HG02588 (cell line): ENCODE measurements around the gene ZGRF1.
"Not testable (repeated sequence)": the region's sequence is repeated elsewhere in the genome, so short reads cannot be mapped to it uniquely, and the experiment has no call there.

Source experiments
- ATAC-seq: cut with Tn5 transposase; IDR thresholded peaks from one replicate; pipeline ENCODE4 v1.9.1; 2021; ENCODE audit warnings: mild to moderate bottlenecking, moderate library complexity; ENCODE audit not compliant: unreplicated experiment

ZGRF1 gene

DNA sequence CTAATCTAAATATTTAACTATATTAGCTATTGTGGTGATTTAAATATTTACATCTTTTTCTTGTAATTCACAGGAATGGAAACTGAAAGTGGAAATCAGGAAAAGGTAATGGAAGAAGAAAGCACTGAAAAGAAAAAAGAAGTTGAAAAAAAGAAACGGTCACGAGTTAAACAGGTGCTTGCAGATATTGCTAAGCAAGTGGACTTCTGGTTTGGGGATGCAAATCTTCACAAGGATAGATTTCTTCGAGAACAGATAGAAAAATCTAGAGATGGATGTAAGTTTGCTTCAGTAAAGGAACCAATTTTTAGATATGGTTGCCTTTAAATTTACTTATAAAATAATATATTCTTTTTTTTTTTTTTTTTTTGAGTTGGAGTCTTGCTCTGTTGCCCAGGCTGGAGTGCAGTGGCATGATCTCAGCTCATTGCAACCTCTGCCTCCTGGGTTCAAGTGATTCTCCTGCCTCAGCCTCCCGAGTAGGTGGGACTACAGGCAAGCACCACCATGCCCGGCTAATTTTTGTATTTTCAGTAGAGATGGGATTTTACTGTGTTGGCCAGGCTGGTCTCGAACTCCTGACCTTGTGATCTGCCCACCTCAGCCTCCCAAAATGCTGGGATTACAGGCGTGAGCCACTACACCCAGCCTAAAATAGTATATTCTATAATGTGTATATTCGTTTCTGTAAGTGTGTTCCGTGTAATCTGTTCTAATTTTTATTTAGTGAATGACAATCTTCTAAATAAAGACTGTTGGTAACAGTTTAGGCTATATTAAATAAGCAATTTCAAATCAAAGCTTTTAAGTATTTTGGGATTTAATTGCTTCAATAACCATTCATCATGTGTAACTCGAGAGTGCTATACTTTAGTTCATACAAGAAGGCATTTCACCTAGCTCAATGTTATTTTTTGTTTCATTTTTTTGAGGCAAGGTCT, 8.2 kb upstream of the ZGRF1 start:
- not testable (repeated sequence) for ATAC-seq

DNA sequence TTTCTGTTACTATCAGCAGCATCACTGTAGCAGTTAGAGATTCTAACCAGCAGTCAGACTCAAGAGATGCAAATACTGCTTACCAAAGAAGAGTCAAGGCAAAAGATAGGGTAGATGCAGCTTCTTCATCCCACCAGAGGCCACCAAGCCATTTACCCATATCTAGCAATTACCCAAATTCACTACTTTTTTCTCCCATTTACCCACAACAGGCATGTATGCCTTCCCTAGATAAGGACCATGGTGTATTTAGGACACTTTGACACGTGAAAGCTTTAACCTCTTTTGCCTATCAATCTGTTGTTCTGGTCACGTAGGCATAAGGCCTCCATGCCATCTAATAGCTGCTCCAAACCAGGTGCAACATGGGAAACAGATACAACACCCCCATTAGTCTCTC, 5.8 kb upstream of the ZGRF1 start:
- ATAC-seq, result no peak

DNA sequence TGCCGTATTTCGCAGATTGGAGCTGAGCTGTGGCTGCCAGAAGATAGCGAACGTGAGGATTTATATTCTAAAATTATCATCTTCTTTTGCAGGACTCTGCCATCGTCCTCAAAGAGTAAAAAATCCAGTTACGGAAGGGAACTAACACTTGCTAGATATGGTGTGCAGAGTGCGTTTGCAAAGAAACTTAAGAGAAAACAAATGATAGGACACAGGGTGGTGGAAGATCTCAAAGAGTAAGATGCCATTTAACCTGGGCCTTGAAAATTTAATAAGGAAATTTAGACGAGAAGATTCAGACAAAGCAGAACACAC, 800 bp upstream of the ZGRF1 start:
- no peak for ATAC-seq

GRCh38 chr4:112633477-112634235, 3.1 kb downstream of the ZGRF1 start:
- no peak for ATAC-seq

DNA sequence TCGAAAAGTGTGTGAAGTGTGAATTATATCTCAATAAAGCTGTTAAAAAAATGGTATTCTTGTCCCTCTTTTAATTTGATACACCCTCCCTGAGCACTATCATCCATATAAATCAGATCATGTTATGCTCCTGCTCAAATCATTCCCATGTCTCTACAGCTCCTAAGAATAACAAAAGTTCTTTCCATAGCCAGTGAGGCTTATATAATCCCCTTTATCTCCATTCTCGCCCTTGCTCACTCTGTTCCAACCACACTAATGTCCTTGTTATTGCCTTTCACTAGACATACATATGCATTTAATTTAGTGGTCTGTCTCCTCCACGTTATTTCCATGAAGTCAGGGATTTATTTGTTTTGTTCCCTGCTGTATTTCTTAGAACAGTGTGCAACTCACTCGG, 10.5 kb downstream of the ZGRF1 start:
- no peak for ATAC-seq

DNA sequence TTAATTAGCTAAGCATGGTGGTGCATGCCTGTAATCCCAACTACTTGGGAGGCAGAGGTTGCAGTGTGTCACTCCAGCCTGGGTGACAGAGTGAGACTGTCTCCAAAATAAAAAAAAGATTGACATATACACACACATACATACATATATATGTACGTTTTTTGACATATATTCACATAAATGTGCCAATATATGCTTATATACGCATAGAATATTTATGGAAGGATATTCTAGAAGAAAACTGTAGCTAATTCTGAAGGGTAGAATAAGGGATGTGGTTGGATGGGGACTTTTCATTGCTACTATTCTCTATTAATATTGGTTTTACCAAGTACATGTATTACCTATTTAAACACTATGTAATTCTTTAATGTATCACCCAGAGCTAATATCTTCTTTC, 19.7 kb downstream of the ZGRF1 start:
- ATAC-seq, result no peak

DNA sequence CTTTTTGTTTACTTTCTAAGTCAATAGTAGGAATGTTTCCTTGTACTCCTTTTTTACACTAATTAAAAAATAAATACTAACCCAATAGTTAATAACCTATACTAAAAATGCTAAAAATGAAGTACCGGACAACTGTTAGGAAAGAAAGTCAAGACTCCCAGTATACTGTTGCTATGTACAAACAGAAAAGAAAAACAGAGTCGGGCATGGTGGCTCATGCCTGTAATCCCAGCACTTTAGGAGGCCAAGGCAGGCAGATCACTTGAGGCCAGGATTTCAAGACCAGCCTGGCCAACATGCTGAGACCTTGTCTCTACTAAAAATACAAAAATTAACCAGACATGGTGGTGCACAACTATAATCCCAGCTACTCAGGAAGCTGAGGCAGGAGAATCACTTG, 23.9 kb downstream of the ZGRF1 start:
- ATAC-seq, result not testable (repeated sequence)

DNA sequence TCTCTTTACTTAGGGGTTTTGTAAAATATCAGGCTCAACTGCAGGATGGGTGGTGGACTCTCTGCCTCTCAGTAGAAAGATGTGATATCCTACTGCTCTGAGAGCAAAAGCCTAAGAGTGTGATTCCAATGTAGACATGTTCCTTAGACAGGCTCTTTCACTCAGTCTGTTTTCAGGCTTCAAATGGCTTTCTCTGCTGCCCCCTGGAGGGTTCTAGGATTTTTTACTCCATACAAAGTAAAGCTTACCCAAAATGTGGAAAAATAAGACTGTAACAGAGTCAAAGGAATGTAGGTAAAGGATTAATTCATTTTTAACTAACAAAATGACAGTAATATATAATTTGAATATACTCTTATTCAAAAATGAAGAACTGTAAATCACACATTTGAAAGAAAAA, 32.1 kb downstream of the ZGRF1 start:
- ATAC-seq, result peak; percentile 74

GRCh38 chr4:112594993-112595392, 41.7 kb downstream of the ZGRF1 start:
- ATAC-seq, result no peak

- peak; percentile 79 for ATAC-seq
Observed at GRCh38 chr4:112593438-112594133, 43.1 kb downstream of the ZGRF1 start.

GRCh38 chr4:112592717-112593116, 44.0 kb downstream of the ZGRF1 start:
- no peak for ATAC-seq

- ATAC-seq, result no peak
Observed at GRCh38 chr4:112591593-112591992, 45.1 kb downstream of the ZGRF1 start.

- ATAC-seq, result no peak
Observed at GRCh38 chr4:112589206-112589605, 47.5 kb downstream of the ZGRF1 start.

DNA sequence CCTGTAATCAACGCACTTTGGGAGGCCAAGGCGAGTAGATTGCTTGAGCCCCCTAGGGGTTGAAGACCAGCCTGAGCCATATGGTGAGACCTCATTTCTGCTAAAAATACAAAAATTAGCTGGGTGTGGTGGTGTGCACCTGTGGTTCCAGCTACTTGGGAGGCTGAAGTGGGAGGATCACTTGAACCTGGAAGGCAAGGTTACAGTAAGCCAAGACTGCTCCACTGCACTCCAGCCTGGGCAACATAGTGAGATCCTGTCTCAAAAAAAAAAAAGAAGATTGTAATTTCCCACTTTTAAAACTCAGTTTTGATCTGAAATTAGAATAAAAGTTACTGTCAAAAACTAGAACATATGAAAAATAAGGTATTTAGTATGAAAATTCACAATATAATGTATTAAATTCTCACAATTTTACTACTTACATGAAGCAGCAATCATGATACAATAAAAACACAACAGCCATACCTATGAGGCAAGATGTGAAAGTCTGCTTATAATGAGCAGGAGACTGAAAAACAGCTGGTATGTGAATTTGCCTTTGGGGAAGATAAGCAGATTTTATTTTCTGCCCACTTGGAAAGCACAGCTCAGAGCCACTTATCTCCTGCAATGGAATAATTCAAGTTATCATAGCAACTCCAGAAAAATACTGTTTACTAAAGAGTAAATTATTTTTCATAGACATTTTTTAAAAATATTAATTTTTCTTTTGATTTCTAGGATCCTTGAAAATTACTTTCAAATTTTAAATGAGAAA, 50.6 kb downstream of the ZGRF1 start:
- ATAC-seq, result no peak

DNA sequence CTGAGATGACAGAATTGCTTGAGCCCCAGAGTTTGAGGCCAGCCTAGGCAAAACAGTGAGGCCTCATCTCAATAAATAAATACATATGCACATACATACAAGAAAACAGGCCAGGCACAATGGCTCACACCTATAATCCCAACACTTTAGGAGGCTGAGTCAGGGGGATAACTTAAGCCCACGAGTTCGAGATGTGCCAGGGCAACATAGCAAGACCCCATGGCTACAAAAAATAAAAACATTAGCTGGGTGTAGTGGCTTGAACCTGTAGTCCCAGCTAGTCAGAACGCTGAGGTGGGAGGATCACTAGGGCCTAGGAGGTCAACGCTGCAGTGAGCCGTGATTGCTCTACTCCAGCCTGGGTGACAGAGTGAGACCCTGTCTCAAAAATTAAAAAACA, 69.2 kb downstream of the ZGRF1 start:
- ATAC-seq, result no peak

- no peak for ATAC-seq
Observed at GRCh38 chr4:112564706-112565270, 71.9 kb downstream of the ZGRF1 start.

GRCh38 chr4:112563431-112564200, 73.1 kb downstream of the ZGRF1 start:
- no peak for ATAC-seq

DNA sequence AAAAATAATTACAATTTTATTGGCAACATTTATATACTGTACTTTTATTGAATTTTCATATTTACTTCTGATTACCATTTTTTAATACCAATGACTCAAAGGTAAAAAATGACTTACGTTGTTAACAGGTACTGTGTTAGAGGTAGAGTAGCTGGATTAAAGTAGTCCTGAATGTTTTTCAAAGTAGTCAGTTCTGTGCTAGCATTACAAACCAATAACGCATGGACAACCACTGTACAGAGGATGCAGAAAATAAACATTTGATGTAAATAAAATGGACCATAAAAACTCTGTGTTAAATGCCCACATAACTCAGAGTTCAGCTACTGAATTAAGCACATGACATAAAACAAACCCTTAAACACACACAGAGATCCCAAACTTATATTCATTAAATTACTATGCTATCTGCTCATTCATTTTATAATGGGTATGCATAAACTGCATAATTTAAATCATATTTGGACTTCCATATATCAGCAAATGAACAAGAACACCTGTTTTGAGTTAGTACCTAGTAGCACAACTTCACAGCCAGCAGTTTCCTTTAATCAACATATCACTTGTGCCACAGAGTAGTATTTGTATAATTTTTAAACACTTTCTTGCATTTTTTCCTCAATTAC, 74.3 kb downstream of the ZGRF1 start:
- ATAC-seq, result no peak

GRCh38 chr4:112560084-112560483, 76.6 kb downstream of the ZGRF1 start:
- peak; percentile 58 for ATAC-seq
